Cardiac muscle cell (in vitro differentiated cells and primary cell): ENCODE measurements around the gene KCNJ14. TPM values are rescaled to one million over a fixed set of nuclear protein-coding genes. Genes with fewer than 3 reads are reported as not detected.

ENCODE experiments used
- DNase-seq, 2 donors: peaks; one replicate each; pipeline versions ENCODE4 v3.0.0 to v3.0.0-alpha.2; 2010 to 2017; ENCODE audit warnings: low read depth in 1 of 2, low spot score in 1 of 2
- H3K27ac ChIP-seq: fragments of 200-600 bp; sonication (generic); 2 replicates; pipeline ENCODE4 v1.5.1; 2016
- H3K27me3 ChIP-seq: fragments of 200-600 bp; sonication (generic); 2 replicates; pipeline ENCODE4 v1.6.0; 2016; ENCODE audit warnings: control low read depth
- H3K36me3 ChIP-seq: fragments of 200-600 bp; sonication (generic); 2 replicates; pipeline ENCODE4 v1.5.1; 2016; ENCODE audit warnings: control low read depth
- H3K4me1 ChIP-seq: fragments of 200-600 bp; sonication (generic); 2 replicates; pipeline ENCODE4 v1.8.1; 2017; ENCODE audit warnings: low read depth, mild to moderate bottlenecking, mixed run types
- H3K4me3 ChIP-seq: fragments of 200-600 bp; sonication (generic); 2 replicates; pipeline ENCODE4 v1.5.1; 2016; ENCODE audit warnings: mild to moderate bottlenecking
- H3K9me3 ChIP-seq: fragments of 200-600 bp; sonication (generic); 2 replicates; pipeline ENCODE4 v1.5.1; 2017; ENCODE audit warnings: low read depth, mild to moderate bottlenecking, control low read depth
- CTCF ChIP-seq: IDR thresholded peaks from 2 replicates; pipeline ENCODE4 v1.5.1; 2012; ENCODE audit warnings: low read depth, mild to moderate bottlenecking, low read length
- polyA plus RNA-seq: library from polyadenylated mRNA; unstranded; fragments of >200 nt; fragmentation: Nextera tagmentation; extraction: Ambion mirVana; gene quantifications from 2 replicates; pipeline ENCODE4 v1.2.1, GENCODE V29; 2016
- total RNA-seq: library from RNA; depleted of rRNA; stranded (reverse); fragments of >200 nt; gene quantifications from 2 replicates; pipeline ENCODE4 v1.2.3, GENCODE V29; 2016

KCNJ14 gene
- total and polyA plus RNA-seq, 2 experiments from 2014 or later = 0.61 to 1.7 TPM

GRCh38 chr19:48451624-48452023 lies 3.8 kb upstream of the KCNJ14 start:
- no peak overlapping the region for H3K4me3 ChIP-seq
- H3K9me3 ChIP-seq = no peaks in the 10 kb centered on the region
- no peak overlapping the region for H3K27ac ChIP-seq
- peaks cover 28% of the 10 kb centered on the region for H3K36me3 ChIP-seq
- no peak for DNase-seq
- TF ChIP-seq CTCF = no peak
- peaks cover under 1% of the 10 kb centered on the region for H3K4me1 ChIP-seq
- no peaks in the 10 kb centered on the region for H3K27me3 ChIP-seq

DNA sequence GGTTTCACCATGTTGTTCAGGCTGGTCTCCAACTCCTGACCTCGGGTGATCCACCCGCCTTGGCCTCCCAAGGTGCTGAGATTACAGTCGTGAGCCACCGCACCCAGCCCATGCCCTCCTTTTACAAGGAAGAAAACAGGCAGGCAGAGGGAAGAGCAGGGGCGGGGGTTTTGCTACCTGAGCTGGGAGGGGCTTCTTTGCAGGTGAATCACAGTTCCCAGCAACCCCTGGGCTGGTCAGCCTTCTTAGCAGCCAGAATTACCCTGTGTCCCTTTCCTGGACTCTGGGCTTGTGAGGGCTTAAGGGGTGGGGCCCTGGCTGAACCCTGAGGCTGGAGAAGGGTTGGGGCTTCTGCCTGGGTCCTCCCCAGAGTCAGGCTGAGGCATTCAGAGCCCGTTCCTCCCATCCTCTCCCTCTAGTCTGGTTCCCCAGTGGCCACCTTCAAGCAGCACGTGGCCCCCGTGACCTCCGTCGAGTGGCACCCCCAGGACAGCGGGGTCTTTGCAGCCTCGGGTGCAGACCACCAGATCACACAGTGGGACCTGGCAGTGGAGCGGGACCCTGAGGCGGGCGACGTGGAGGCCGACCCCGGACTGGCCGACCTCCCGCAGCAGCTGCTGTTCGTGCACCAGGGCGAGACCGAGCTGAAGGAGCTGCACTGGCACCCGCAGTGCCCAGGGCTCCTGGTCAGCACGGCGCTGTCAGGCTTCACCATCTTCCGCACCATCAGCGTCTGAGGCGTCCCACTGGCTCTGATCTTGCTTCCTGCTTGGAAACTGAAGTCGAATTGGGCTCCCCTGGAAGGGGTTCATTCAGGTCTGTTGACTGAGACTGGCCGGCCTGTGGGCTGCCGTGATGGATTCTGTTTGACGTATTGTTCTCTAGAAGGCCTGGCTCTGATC lies 2.8 kb upstream of the KCNJ14 start:
- Histone ChIP-seq H3K4me1 (no peaks in the 10 kb centered on the region), H3K4me3 (no peak overlapping the region), H3K27ac (no peak overlapping the region), H3K27me3 (no peaks in the 10 kb centered on the region), H3K9me3 (no peaks in the 10 kb centered on the region), H3K36me3 (peaks cover 29% of the 10 kb centered on the region)
- no peak for TF ChIP-seq CTCF
- DNase-seq = no peak

- Histone ChIP-seq H3K9me3 (no peaks in the 10 kb centered on the region), H3K27me3 (no peaks in the 10 kb centered on the region), H3K4me3 (no peak overlapping the region), H3K4me1 (no peaks in the 10 kb centered on the region), H3K27ac (no peak overlapping the region), H3K36me3 (peaks cover 21% of the 10 kb centered on the region)
- no peak for TF ChIP-seq CTCF
- DNase-seq = no peak
Observed at GRCh38 chr19:48454150-48454730, 1.1 kb upstream of the KCNJ14 start.

- TF ChIP-seq CTCF = no peak
- Histone ChIP-seq H3K27ac (no peak overlapping the region), H3K9me3 (no peaks in the 10 kb centered on the region), H3K4me1 (no peaks in the 10 kb centered on the region), H3K36me3 (peaks cover 18% of the 10 kb centered on the region), H3K4me3 (no peak overlapping the region), H3K27me3 (no peaks in the 10 kb centered on the region)
- no peak for DNase-seq
Observed at GRCh38 chr19:48455908-48456562, 661 bp downstream of the KCNJ14 start.

- no peak for TF ChIP-seq CTCF
- H3K4me3 ChIP-seq = no peak overlapping the region
- H3K27ac ChIP-seq = no peak overlapping the region
- no peaks in the 10 kb centered on the region for H3K4me1 ChIP-seq
- peaks cover 16% of the 10 kb centered on the region for H3K36me3 ChIP-seq
- H3K9me3 ChIP-seq = no peaks in the 10 kb centered on the region
- DNase-seq = no peak
- no peaks in the 10 kb centered on the region for H3K27me3 ChIP-seq
Observed at GRCh38 chr19:48456864-48457263, 1.5 kb downstream of the KCNJ14 start.
